ENCODE data around the gene LRRC28. TPM values are rescaled to one million over a fixed set of nuclear protein-coding genes. Genes with fewer than 3 reads are reported as not detected.

The LRRC28 gene
- total and polyA plus RNA-seq, 3 donors from 2014 or later, result 78.9 to 100.0 (median 97.1) TPM

GRCh38 chr15:99371180-99372103 lies 120.2 kb downstream of the LRRC28 start:
- Histone ChIP-seq H3K9me3 (no peaks in the 10 kb centered on the region), H3K4me1 (no peaks in the 10 kb centered on the region), H3K36me3 (ENCODE audit: low read depth, missing control alignments) (no peaks in the 10 kb centered on the region), H3K27ac (no peak overlapping the region), H3K27me3 (no peaks in the 10 kb centered on the region), H3K4me3 (no peak overlapping the region)
- DNase-seq, result no peak
- TF ChIP-seq POLR2A (IDR thresholded peaks at IDR 0.05), result no peak
- WGBS, 2 donors, result 77 to 80% methylated on average over 4 of the region's 4 CpGs
- intact Hi-C loops (cut with DNase I; ENCODE audit: low total_unique reads), result no loop called here

- H3K4me1 ChIP-seq, result no peaks in the 10 kb centered on the region
- TF ChIP-seq CTCF (IDR thresholded peaks at IDR 0.05) (no peak), POLR2A (IDR thresholded peaks at IDR 0.05) (no peak)
- H3K4me3 ChIP-seq, result no peak overlapping the region
- no peaks in the 10 kb centered on the region for H3K9me3 ChIP-seq
- intact Hi-C loops (cut with DNase I; ENCODE audit: low total_unique reads), result no loop called here
- peak overlapping the region in 1 of 2 donors; percentile 12 for H3K27ac ChIP-seq
- no peak for DNase-seq
- H3K36me3 ChIP-seq (ENCODE audit: low read depth, missing control alignments), result no peaks in the 10 kb centered on the region
- 93% methylated on average over 6 of the region's 6 CpGs for WGBS, 2 donors
- H3K27me3 ChIP-seq, result no peaks in the 10 kb centered on the region
These were observed 133.9 kb downstream of the LRRC28 start for GRCh38 chr15:99385005-99385669.

GRCh38 chr15:99385865-99386264 lies 134.6 kb downstream of the LRRC28 start:
- intact Hi-C loops (cut with DNase I; ENCODE audit: low total_unique reads), result no loop called here

GRCh38 chr15:99386391-99386790 lies 135.1 kb downstream of the LRRC28 start:
- Histone ChIP-seq H3K9me3 (no peaks in the 10 kb centered on the region), H3K36me3 (ENCODE audit: low read depth, missing control alignments) (no peaks in the 10 kb centered on the region), H3K27me3 (no peaks in the 10 kb centered on the region), H3K4me1 (no peaks in the 10 kb centered on the region), H3K4me3 (no peak overlapping the region), H3K27ac (peak overlapping the region in 1 of 2 donors; percentile 12)
- peak; percentile 61 for DNase-seq
- TF ChIP-seq CTCF (IDR thresholded peaks at IDR 0.05), result no peak
- TF ChIP-seq POLR2A (IDR thresholded peaks at IDR 0.05), result no peak
- 33 to 61% methylated on average over 4 of the region's 4 CpGs for WGBS, 2 donors
- intact Hi-C loops (cut with DNase I; ENCODE audit: low total_unique reads), result no loop called here

More at GRCh38 chr15:99385865-99386264, 134.6 kb downstream of the LRRC28 start:
- peak; percentile 84 for DNase-seq
- no peaks in the 10 kb centered on the region for H3K27me3 ChIP-seq
- no peaks in the 10 kb centered on the region for H3K4me1 ChIP-seq
- 18 to 43% methylated on average over 3 of the region's 3 CpGs for WGBS, 2 donors
- no peak overlapping the region for H3K4me3 ChIP-seq
- H3K36me3 ChIP-seq (ENCODE audit: low read depth, missing control alignments), result no peaks in the 10 kb centered on the region
- no peaks in the 10 kb centered on the region for H3K9me3 ChIP-seq
- peak overlapping the region in 1 of 2 donors; percentile 12 for H3K27ac ChIP-seq
- TF ChIP-seq CTCF (IDR thresholded peaks at IDR 0.05) (no peak), POLR2A (IDR thresholded peaks at IDR 0.05) (no peak)

GRCh38 chr15:99387421-99388168 lies 136.3 kb downstream of the LRRC28 start:
- DNase-seq, result no peak
- Histone ChIP-seq H3K36me3 (ENCODE audit: low read depth, missing control alignments) (no peaks in the 10 kb centered on the region), H3K4me3 (no peak overlapping the region), H3K27me3 (no peaks in the 10 kb centered on the region), H3K4me1 (no peaks in the 10 kb centered on the region), H3K9me3 (no peaks in the 10 kb centered on the region), H3K27ac (peak overlapping the region in 1 of 2 donors; percentile 35)
- TF ChIP-seq CTCF (IDR thresholded peaks at IDR 0.05) (no peak), POLR2A (IDR thresholded peaks at IDR 0.05) (no peak)
- 59 to 67% methylated on average over 8 of the region's 8 CpGs for WGBS, 2 donors
- intact Hi-C loops (cut with DNase I; ENCODE audit: low total_unique reads), result no loop called here
